Measurements from ENCODE around the gene ALS2. TPM values are rescaled to one million over a fixed set of nuclear protein-coding genes. Genes with fewer than 3 reads are reported as not detected.

The ALS2 gene
- total RNA-seq, 1 experiment from 2014 or later, result 28.1 TPM

GRCh38 chr2:201675454-201675853 is 105.3 kb downstream of the ALS2 start (continued):
- TF ChIP-seq REST (IDR thresholded peaks at IDR 0.05; ENCODE audit: low read depth) (no peak), EZH2phosphoT487 (IDR thresholded peaks at IDR 0.05; ENCODE audit: borderline replicate concordance) (no peak), CTCF (IDR thresholded peaks at IDR 0.05 in 2 of 3, conservative IDR thresholded peaks at IDR 0.05 in 1 of 3; ENCODE audit: borderline replicate concordance in 1 of 3, insufficient read depth in 1 of 3, low read depth in 2 of 3, low read length in 2 of 3) (no peak)

DNA sequence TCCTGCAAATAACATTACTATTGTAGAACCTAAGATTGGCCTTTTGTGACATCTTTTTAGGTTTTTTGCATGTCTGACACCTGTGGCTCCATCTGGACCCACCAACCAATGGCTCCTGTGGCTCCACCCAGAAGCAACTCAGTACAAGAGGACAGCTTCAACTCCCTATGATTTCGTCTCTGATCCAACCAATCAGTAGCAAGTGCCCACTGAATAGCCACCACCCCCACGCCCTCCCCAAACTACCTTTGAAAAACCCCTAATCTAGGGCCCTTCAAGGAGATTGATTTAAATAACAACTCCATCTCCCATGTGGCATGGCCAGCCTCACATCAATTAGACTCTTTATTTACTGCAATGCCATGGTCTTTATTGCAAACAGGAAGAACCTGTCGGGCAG is 105.9 kb downstream of the ALS2 start:
- Histone ChIP-seq H3K4me1 (ENCODE audit: control insufficient read depth in 1 of 2, insufficient read depth in 2 of 2, low read length in 2 of 2) (no peaks in the 10 kb centered on the region), H3K27me3 (ENCODE audit: insufficient read depth, low read length) (no peaks in the 10 kb centered on the region), H3K9ac (ENCODE audit: low read length) (no peak overlapping the region), H2AFZ (ENCODE audit: low read depth, low read length, poor library complexity, severe bottlenecking) (no peak overlapping the region), H3K4me2 (ENCODE audit: low read length) (no peak overlapping the region), H3K9me2 (ENCODE audit: insufficient read depth) (no peaks in the 10 kb centered on the region), H3K79me2 (ENCODE audit: insufficient read depth, low read length) (no peaks in the 10 kb centered on the region), H3K4me3 (replicated peaks in 1 of 2; ENCODE audit: low read depth in 1 of 2, low read length in 2 of 2) (no peak overlapping the region), H3K36me3 (ENCODE audit: control insufficient read depth in 1 of 2, insufficient read depth in 2 of 2, low read length in 2 of 2) (no peaks in the 10 kb centered on the region), H3K27ac (ENCODE audit: low read depth, low read length) (no peak overlapping the region), H4K20me1 (ENCODE audit: insufficient read depth) (no peaks in the 10 kb centered on the region), H3K9me3 (ENCODE audit: control insufficient read depth in 1 of 2, insufficient read depth in 1 of 2, low read depth in 1 of 2, low read length in 2 of 2) (no peaks in the 10 kb centered on the region)
- ChIA-PET POLR2A (no interaction called here), RAD21 (ENCODE audit: low non-redundant PET in 1 of 2, low total read pairs in 2 of 2, uncharacterized antibody in 2 of 2, unreplicated experiment in 2 of 2) (no interaction called here), CTCF (no interaction called here)
- intact Hi-C loops (cut with micrococcal nuclease), result no loop called here
- no peak for TF ChIP-seq SIN3A (IDR thresholded peaks at IDR 0.05; ENCODE audit: low read depth)
- TF ChIP-seq CEBPB (IDR thresholded peaks at IDR 0.05; ENCODE audit: low read depth), result no peak
- TF ChIP-seq CTCF (IDR thresholded peaks at IDR 0.05 in 2 of 3, conservative IDR thresholded peaks at IDR 0.05 in 1 of 3; ENCODE audit: borderline replicate concordance in 1 of 3, insufficient read depth in 1 of 3, low read depth in 2 of 3, low read length in 2 of 3), result no peak
- no peak for TF ChIP-seq SP1 (IDR thresholded peaks at IDR 0.05; ENCODE audit: low read depth)
- no peak for TF ChIP-seq ZBTB33 (IDR thresholded peaks at IDR 0.05; ENCODE audit: extremely low read depth, insufficient replicate concordance, low read length)
- TF ChIP-seq, protein P1, sequence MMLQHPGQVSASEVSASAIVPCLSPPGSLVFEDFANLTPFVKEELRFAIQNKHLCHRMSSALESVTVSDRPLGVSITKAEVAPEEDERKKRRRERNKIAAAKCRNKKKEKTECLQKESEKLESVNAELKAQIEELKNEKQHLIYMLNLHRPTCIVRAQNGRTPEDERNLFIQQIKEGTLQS (IDR thresholded peaks at IDR 0.05), result no peak
- no peak for TF ChIP-seq EZH2phosphoT487 (IDR thresholded peaks at IDR 0.05; ENCODE audit: borderline replicate concordance)
- no peak for TF ChIP-seq EZH2 (IDR thresholded peaks at IDR 0.05)
- TF ChIP-seq ZNF274 (IDR thresholded peaks at IDR 0.05; ENCODE audit: low read depth, low read length), result no peak
- TF ChIP-seq ZFX (IDR thresholded peaks at IDR 0.05), result no peak
- no peak for TF ChIP-seq POLR2AphosphoS5 (IDR thresholded peaks at IDR 0.05; ENCODE audit: low read depth, low read length)
- no peak for TF ChIP-seq ELF1 (IDR thresholded peaks at IDR 0.05; ENCODE audit: borderline replicate concordance, low read depth)
- no peak for TF ChIP-seq SRF (IDR thresholded peaks at IDR 0.05; ENCODE audit: low read depth)
- no TSS peak for BruUV-seq (replicated peaks)
- DNase-seq (ENCODE audit: low read depth, low spot score) (no peak), ATAC-seq (no peak)
